ENCODE data around the gene VAV2.

DNA sequence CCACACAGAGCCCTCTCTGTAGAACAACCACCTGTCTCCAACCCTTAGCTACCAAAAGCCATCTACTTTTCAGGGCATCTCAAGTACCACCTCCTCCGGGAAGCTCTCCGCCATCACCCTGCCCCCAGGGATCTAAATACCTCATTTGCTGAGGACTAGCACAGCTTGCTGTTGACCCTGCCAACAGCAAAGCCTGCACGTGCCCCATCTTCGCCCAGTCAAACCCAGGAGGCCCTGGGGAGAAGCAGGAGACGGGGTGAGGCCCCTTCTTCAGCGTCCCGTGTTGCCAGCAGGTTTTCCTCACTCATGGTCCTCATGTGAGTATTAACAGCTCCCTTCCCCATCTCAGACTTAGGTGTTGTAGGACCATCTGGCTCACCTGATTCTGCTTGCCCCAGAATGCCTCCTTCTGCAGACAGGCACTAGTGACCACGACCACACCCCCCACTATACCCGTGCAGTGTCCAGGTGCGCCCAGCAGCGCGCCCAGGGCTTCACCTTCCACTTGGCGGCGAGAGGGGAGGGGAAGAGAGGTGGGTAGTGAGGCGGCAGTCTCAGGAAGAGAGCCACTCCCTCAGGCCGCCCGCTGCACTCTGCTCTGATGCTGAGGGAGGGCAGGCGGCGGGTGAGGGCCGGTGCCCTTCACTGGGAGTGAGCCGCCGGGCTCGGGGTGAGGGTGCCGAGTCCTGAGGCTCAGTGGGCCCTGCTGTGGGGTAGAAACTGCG lies 11.1 kb downstream of the VAV2 start:
- TF ChIP-seq GABPA (IDR thresholded peaks at IDR 0.05 in 1 of 2, conservative IDR thresholded peaks at IDR 0.05 in 1 of 2) (no peak), REST (IDR thresholded peaks at IDR 0.05) (no peak)
- TF ChIP-seq, protein P1, sequence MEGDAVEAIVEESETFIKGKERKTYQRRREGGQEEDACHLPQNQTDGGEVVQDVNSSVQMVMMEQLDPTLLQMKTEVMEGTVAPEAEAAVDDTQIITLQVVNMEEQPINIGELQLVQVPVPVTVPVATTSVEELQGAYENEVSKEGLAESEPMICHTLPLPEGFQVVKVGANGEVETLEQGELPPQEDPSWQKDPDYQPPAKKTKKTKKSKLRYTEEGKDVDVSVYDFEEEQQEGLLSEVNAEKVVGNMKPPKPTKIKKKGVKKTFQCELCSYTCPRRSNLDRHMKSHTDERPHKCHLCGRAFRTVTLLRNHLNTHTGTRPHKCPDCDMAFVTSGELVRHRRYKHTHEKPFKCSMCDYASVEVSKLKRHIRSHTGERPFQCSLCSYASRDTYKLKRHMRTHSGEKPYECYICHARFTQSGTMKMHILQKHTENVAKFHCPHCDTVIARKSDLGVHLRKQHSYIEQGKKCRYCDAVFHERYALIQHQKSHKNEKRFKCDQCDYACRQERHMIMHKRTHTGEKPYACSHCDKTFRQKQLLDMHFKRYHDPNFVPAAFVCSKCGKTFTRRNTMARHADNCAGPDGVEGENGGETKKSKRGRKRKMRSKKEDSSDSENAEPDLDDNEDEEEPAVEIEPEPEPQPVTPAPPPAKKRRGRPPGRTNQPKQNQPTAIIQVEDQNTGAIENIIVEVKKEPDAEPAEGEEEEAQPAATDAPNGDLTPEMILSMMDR (IDR thresholded peaks at IDR 0.05; ENCODE audit: low read depth, low read length, missing input control): no peak
